ENCODE measurements around the gene TANGO6. TPM values are rescaled to one million over a fixed set of nuclear protein-coding genes. Genes with fewer than 3 reads are reported as not detected.

The TANGO6 gene
- total and polyA plus RNA-seq, 10 of the 15 experiments (the other 5 are each of a cell fraction or from before 2014, with no cell fraction given): 1.1 to 20.6 (median 11.0) TPM

- TF ChIP-seq USF2 (IDR thresholded peaks at IDR 0.05; ENCODE audit: borderline replicate concordance, low read depth, low read length) (no peak), ZNF217 (IDR thresholded peaks at IDR 0.05) (no peak), CREB1 (IDR thresholded peaks at IDR 0.05; ENCODE audit: low read depth) (no peak), SKIL (IDR thresholded peaks at IDR 0.05; ENCODE audit: low read depth, poor library complexity, severe bottlenecking) (no peak), ZBTB33 (IDR thresholded peaks at IDR 0.05) (no peak), ATF2 (IDR thresholded peaks at IDR 0.05; ENCODE audit: low read length) (no peak), POLR2AphosphoS5 (IDR thresholded peaks at IDR 0.05; ENCODE audit: low read length) (no peak), ZNF274 (IDR thresholded peaks at IDR 0.05; ENCODE audit: insufficient read depth, insufficient read length) (no peak), TCF7 (IDR thresholded peaks at IDR 0.05; ENCODE audit: borderline replicate concordance) (no peak), NKRF (conservative IDR thresholded peaks at IDR 0.05) (no peak), RELB (IDR thresholded peaks at IDR 0.05; ENCODE audit: low read depth) (no peak), CUX1 (IDR thresholded peaks at IDR 0.05; ENCODE audit: insufficient replicate concordance, low read depth, low read length) (no peak)
These were observed 265.0 kb downstream of the TANGO6 start (continued) for GRCh38 chr16:69108064-69108904.
